ENCODE data around the gene LPP.

DNA sequence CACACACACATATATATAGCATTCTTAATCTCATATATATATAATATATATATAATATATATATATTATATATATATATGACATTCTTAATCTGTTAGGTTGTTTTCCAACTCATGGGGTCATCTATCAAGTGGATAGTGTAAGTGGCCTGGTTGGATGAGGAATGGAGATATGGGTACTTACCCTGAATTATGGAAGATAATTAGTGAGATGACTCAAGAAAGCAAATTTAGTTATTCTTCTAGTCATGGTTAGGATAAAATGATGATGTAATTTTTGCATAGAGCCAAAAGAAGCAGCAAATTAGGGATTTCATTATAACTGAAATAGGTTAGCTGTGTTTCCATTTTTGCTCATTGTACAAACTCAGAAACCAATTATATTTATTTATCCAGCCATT is 448.2 kb downstream of the LPP start:
- TF ChIP-seq EZH2 (conservative IDR thresholded peaks at IDR 0.05; ENCODE audit: low read depth, low read length) (no peak), KDM1A (CRISPR knock-in tag; IDR thresholded peaks at IDR 0.05) (no peak), SMC3 (IDR thresholded peaks at IDR 0.05; ENCODE audit: low read length) (no peak), GATAD2A (CRISPR knock-in tag; IDR thresholded peaks at IDR 0.05) (no peak), ZC3H13 (CRISPR knock-in tag; IDR thresholded peaks at IDR 0.05) (no peak), POLR2A (IDR thresholded peaks at IDR 0.05; ENCODE audit: insufficient read depth in 1 of 2, low read depth in 2 of 2, low read length in 2 of 2) (no peak), SIN3A (IDR thresholded peaks at IDR 0.05; ENCODE audit: borderline replicate concordance, low read depth, low read length) (no peak)
- TF ChIP-seq, protein P1, sequence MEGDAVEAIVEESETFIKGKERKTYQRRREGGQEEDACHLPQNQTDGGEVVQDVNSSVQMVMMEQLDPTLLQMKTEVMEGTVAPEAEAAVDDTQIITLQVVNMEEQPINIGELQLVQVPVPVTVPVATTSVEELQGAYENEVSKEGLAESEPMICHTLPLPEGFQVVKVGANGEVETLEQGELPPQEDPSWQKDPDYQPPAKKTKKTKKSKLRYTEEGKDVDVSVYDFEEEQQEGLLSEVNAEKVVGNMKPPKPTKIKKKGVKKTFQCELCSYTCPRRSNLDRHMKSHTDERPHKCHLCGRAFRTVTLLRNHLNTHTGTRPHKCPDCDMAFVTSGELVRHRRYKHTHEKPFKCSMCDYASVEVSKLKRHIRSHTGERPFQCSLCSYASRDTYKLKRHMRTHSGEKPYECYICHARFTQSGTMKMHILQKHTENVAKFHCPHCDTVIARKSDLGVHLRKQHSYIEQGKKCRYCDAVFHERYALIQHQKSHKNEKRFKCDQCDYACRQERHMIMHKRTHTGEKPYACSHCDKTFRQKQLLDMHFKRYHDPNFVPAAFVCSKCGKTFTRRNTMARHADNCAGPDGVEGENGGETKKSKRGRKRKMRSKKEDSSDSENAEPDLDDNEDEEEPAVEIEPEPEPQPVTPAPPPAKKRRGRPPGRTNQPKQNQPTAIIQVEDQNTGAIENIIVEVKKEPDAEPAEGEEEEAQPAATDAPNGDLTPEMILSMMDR (CRISPR knock-in tag; IDR thresholded peaks at IDR 0.05) = no peak
- TF ChIP-seq, protein P2, sequence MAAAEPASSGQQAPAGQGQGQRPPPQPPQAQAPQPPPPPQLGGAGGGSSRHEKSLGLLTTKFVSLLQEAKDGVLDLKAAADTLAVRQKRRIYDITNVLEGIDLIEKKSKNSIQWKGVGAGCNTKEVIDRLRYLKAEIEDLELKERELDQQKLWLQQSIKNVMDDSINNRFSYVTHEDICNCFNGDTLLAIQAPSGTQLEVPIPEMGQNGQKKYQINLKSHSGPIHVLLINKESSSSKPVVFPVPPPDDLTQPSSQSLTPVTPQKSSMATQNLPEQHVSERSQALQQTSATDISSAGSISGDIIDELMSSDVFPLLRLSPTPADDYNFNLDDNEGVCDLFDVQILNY (CRISPR knock-in tag; conservative IDR thresholded peaks at IDR 0.05) = no peak
- TF ChIP-seq, protein P3, sequence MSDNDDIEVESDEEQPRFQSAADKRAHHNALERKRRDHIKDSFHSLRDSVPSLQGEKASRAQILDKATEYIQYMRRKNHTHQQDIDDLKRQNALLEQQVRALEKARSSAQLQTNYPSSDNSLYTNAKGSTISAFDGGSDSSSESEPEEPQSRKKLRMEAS (IDR thresholded peaks at IDR 0.05) = no peak
